Activated CD4-positive, alpha-beta memory T cell treated with anti-CD3 and anti-CD28 coated beads, Interleukin-2, amount 10 ng/mL, durations not matched to agents 7 days and 5 days (primary cell): Measurements from ENCODE around the gene NCS1. TPM values are rescaled to one million over a fixed set of nuclear protein-coding genes. Genes with fewer than 3 reads are reported as not detected.

Experiments
- CTCF ChIA-PET: fragments of 350-600 bp; sonication (Branson Sonifier 250); formaldehyde crosslinking; loops from one replicate; lab custom pipeline; 2021; ENCODE audit warnings: antibody characterized with exemption, inconsistent platforms; lab: Charles Lee
- POLR2A ChIA-PET: fragments of 350-600 bp; sonication (Branson Sonifier 250); formaldehyde crosslinking; loops from one replicate; lab custom pipeline; 2021; ENCODE audit warnings: antibody characterized with exemption; lab: Charles Lee
- DNase-seq: peaks from one replicate; pipeline ENCODE4 v3.0.0-alpha.2; 2020
- H3K27ac Mint-ChIP-seq: one replicate; pipeline ENCODE4 v1.8.0; 2021; ENCODE audit warnings: mild to moderate bottlenecking, mixed read lengths
- H3K27me3 Mint-ChIP-seq: one replicate; pipeline ENCODE4 v1.8.0; 2021; ENCODE audit warnings: mixed read lengths
- H3K36me3 Mint-ChIP-seq: one replicate; pipeline ENCODE4 v1.8.0; 2021; ENCODE audit warnings: low read depth, mixed read lengths
- H3K4me1 Mint-ChIP-seq: one replicate; pipeline ENCODE4 v1.8.0; 2021; ENCODE audit warnings: mixed read lengths
- H3K4me3 Mint-ChIP-seq: one replicate; pipeline ENCODE4 v1.8.0; 2021; ENCODE audit warnings: mild to moderate bottlenecking, mixed read lengths
- H3K9me3 Mint-ChIP-seq: one replicate; pipeline ENCODE4 v1.8.0; 2021; ENCODE audit warnings: mixed read lengths
- total RNA-seq, 2 experiments: library from RNA; stranded (reverse); gene quantifications; one replicate each; pipeline ENCODE4 v1.2.3, GENCODE V29; 2021

The NCS1 gene
- total RNA-seq, 2 experiments from 2014 or later, result 2.8 to 3.1 TPM

DNA sequence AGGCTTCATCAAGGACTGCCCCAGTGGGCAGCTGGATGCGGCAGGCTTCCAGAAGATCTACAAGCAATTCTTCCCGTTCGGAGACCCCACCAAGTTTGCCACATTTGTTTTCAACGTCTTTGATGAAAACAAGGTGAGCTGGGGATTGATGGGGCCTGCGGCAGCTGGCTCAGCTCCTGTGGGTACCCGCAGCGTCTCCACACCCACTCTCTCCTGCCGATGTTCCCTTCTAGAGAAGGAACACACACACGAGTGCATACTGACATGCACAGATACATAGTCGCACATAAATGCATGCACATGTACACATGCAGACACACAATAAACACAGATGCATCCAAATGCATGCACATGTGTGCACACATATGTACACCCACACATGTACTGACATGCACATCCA lies 45.6 kb downstream of the NCS1 start:
- Mint-ChIP-seq H3K4me1 (no peaks in the 10 kb centered on the region), H3K27me3 (no peaks in the 10 kb centered on the region)
- POLR2A ChIA-PET, result no interaction called here

DNA sequence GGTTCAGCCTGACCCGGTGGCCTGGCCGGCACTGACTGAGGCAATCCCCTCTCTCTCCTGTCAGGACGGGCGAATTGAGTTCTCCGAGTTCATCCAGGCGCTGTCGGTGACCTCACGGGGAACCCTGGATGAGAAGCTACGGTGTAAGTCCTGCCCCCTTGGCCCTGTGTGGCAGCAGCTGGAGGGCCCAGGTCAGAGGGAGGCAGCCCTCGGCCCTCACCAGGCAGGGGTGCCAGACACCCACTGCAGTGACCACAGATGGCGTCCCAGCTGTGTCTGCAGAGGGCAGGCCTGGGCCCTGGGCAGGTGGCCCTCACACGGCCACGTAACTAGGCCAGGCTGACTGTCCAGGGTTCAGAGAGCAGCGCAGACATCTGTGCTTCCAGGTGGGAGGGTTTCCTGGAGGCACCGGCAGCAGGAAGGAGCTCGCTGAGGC lies 47.5 kb downstream of the NCS1 start:
- CTCF ChIA-PET, result interaction anchor here (1.8 kb wide), 1 partner anchor 113 kb away, joined by 5 read pairs; no protein-coding TSS in a partner anchor

More for the DNA sequence above, 45.6 kb downstream of the NCS1 start:
- H3K36me3 Mint-ChIP-seq, result no peaks in the 10 kb centered on the region
- CTCF ChIA-PET, result interaction anchor here (1.8 kb wide), 1 partner anchor 111 kb away, joined by 5 read pairs; no protein-coding TSS in a partner anchor
- H3K27ac Mint-ChIP-seq, result no peak overlapping the region
- H3K9me3 Mint-ChIP-seq, result no peaks in the 10 kb centered on the region
- no peak for DNase-seq
- no peak overlapping the region for H3K4me3 Mint-ChIP-seq

DNA sequence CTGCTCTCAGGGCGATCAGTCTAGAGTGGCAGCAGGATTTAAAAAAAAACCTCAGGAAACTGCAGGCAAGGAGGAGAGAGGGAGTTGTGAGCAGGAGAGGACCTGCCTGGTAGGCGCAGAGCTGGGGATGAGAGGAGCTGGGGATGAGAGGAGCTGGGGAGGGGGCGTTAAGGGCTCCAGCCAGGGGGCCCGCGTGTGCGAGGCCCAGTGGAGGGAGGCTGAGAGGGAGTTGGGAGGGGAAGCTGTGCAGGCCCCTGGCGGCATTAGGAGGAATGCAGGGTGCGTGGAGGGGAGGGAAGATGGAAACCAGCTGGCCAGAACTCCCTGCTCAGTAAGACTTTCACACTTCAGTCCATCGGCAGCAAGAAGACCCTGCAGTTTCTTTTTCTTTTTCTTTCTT lies 48.1 kb downstream of the NCS1 start:
- no peaks in the 10 kb centered on the region for H3K27me3 Mint-ChIP-seq

More for the DNA sequence above, 47.5 kb downstream of the NCS1 start:
- Mint-ChIP-seq H3K4me3 (no peak overlapping the region), H3K36me3 (no peaks in the 10 kb centered on the region), H3K9me3 (no peaks in the 10 kb centered on the region), H3K27me3 (no peaks in the 10 kb centered on the region), H3K27ac (no peak overlapping the region), H3K4me1 (no peaks in the 10 kb centered on the region)
- POLR2A ChIA-PET, result no interaction called here
- no peak for DNase-seq

DNA sequence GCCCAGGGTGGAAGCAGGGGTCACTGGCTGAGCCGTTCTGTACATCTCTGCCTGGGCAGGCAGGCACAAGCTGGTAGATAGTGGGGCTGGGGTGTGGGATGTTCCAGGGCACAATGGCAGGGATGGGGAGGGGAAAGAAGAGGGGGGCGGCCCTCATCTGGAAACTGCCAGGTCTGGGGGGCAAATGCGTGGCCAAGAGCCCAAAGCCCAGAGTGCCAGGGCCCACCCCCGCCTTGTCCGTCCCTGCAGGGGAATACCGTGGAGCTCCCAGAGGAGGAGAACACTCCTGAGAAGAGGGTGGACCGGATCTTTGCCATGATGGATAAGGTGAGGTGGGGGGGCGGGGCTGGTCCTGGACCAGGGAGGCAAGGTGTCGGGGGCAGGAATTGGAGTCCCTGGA lies 50.6 kb downstream of the NCS1 start:
- Mint-ChIP-seq H3K27ac (no peak overlapping the region), H3K36me3 (peaks cover 2% of the 10 kb centered on the region), H3K9me3 (peaks cover 5% of the 10 kb centered on the region), H3K4me1 (no peaks in the 10 kb centered on the region), H3K4me3 (no peak overlapping the region), H3K27me3 (no peaks in the 10 kb centered on the region)
- ChIA-PET CTCF (no interaction called here), POLR2A (no interaction called here)
- no peak for DNase-seq

More for the DNA sequence above, 48.1 kb downstream of the NCS1 start:
- Mint-ChIP-seq H3K9me3 (no peaks in the 10 kb centered on the region), H3K4me3 (no peak overlapping the region), H3K36me3 (no peaks in the 10 kb centered on the region), H3K4me1 (no peaks in the 10 kb centered on the region), H3K27ac (no peak overlapping the region)
- CTCF ChIA-PET, result interaction anchor here (0.6 kb wide), 1 partner anchor 27 kb away, joined by 3 read pairs; no protein-coding TSS in a partner anchor
- DNase-seq, result no peak
- POLR2A ChIA-PET, result no interaction called here

DNA sequence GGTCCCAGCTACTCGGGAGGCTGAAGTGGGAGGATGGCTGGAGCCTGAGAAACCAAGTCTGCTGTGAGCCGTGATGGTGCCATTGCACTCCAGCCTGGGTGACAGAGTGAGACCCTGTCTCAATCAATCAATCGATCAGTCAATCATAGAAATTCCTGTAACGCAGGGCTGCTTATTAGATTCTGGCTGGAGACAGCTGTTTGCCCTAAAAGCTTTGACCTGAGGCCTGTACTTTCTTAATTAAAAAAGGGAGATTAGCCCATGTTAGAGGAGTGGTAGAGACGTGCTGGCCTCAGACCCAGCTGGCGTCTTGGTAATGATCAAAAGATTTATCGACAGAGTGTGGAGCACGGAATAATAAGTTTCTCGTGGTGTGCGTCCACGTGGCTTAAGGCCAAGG lies 52.9 kb downstream of the NCS1 start:
- POLR2A ChIA-PET, result no interaction called here
- peaks cover 5% of the 10 kb centered on the region for H3K36me3 Mint-ChIP-seq
- CTCF ChIA-PET, result no interaction called here
- no peak overlapping the region for H3K27ac Mint-ChIP-seq
- peaks cover 5% of the 10 kb centered on the region for H3K9me3 Mint-ChIP-seq
- no peaks in the 10 kb centered on the region for H3K4me1 Mint-ChIP-seq
- H3K4me3 Mint-ChIP-seq, result no peak overlapping the region
- no peak for DNase-seq
- no peaks in the 10 kb centered on the region for H3K27me3 Mint-ChIP-seq

DNA sequence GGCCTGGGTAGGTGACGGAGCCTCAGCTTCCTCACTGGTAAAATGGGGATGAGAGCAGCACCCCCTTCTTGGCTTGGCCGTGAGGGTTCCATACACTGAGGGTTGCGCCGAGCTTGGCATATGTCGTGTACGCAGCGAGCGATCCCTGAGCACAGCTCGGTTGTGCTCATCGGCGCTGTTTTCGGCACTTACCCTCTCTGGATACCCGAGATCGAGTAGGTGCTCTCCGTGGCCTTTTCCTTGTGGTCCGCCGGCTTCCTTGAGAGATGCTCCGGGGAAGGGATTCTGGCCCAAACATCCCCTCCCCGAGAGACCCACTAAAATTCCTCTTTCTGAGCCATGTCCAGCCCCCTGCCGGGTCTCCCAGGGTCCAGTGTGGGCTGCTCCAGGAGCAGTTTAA lies 53.4 kb downstream of the NCS1 start:
- POLR2A ChIA-PET, result no interaction called here
- H3K36me3 Mint-ChIP-seq, result peaks cover 5% of the 10 kb centered on the region
- no peaks in the 10 kb centered on the region for H3K27me3 Mint-ChIP-seq
- CTCF ChIA-PET, result no interaction called here
- DNase-seq, result no peak
- H3K4me1 Mint-ChIP-seq, result no peaks in the 10 kb centered on the region
- H3K27ac Mint-ChIP-seq, result no peak overlapping the region
- H3K9me3 Mint-ChIP-seq, result peaks cover 5% of the 10 kb centered on the region
- H3K4me3 Mint-ChIP-seq, result no peak overlapping the region

DNA sequence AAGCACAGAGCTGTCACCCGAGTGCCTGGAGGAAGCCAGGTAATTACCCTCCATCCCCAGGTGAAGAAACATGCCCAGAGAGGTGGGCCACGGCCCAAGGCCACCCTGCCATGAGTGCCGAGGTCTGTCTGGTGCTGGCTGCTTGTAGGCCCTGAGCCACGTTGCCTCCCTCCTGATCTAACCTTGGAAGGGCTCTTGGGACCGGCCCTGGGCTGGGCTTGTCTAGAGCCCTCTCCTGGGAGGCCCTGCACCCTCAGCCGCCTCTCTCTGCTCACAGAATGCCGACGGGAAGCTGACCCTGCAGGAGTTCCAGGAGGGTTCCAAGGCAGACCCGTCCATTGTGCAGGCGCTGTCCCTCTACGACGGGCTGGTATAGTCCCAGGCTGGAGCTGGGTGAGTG lies 53.9 kb downstream of the NCS1 start:
- Mint-ChIP-seq H3K36me3 (peaks cover 5% of the 10 kb centered on the region), H3K4me1 (no peaks in the 10 kb centered on the region), H3K9me3 (peaks cover 5% of the 10 kb centered on the region), H3K27me3 (no peaks in the 10 kb centered on the region), H3K27ac (no peak overlapping the region), H3K4me3 (no peak overlapping the region)
- POLR2A ChIA-PET, result no interaction called here
- DNase-seq, result no peak
- CTCF ChIA-PET, result interaction anchor here (0.8 kb wide), 1 partner anchor 14 kb away, joined by 3 read pairs; no protein-coding TSS in a partner anchor

DNA sequence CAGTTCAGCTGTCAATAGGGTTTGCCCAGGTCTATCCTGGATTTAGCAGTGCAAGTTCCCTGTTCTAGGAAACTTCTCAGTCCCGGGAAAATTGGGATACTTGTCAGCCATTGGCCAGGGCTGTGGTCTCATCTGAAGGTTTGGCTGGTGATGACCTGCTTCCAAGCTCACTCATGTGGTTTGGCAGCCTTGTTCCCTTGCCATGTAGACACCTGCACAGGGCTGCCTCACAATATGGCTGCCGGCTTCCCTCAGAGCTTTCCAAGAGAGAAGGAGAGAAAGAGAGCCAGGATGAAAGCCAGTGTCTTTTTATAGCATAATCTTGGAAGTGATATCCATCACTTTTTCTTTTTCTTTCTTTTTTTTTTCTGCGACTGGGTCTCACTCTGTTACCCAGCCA lies 55.6 kb downstream of the NCS1 start:
- H3K36me3 Mint-ChIP-seq, result peaks cover 5% of the 10 kb centered on the region
- DNase-seq, result no peak
- H3K27me3 Mint-ChIP-seq, result no peaks in the 10 kb centered on the region
- H3K9me3 Mint-ChIP-seq, result peaks cover 5% of the 10 kb centered on the region
- H3K27ac Mint-ChIP-seq, result no peak overlapping the region
- no peak overlapping the region for H3K4me3 Mint-ChIP-seq
- H3K4me1 Mint-ChIP-seq, result no peaks in the 10 kb centered on the region
- POLR2A ChIA-PET, result no interaction called here
- CTCF ChIA-PET, result no interaction called here

DNA sequence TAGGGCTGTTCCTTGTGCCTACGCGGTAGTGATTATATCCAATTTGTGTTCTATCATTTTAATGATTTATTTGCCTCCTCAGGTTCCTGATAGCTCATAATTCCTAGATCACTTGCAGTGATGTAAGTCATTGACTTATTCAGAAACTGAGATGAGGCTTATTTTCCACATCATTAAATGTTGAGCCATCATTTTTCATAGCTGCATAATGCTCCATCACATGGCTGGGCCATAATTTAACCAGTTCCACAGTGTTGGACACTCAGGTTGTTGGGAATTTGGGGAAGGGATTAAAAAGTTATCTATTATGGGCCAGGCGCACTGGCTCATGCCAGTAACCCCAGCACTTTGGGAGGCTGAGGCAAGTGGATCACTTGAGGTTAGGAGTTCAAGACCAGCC lies 57.6 kb downstream of the NCS1 start:
- POLR2A ChIA-PET, result interaction anchor here (1.1 kb wide), 1 partner anchor 102 kb away, joined by 4 read pairs; no protein-coding TSS in a partner anchor
- DNase-seq, result no peak
- H3K4me3 Mint-ChIP-seq, result no peak overlapping the region
- H3K36me3 Mint-ChIP-seq, result peaks cover 5% of the 10 kb centered on the region
- no peak overlapping the region for H3K27ac Mint-ChIP-seq
- peaks cover 5% of the 10 kb centered on the region for H3K9me3 Mint-ChIP-seq
- no peaks in the 10 kb centered on the region for H3K27me3 Mint-ChIP-seq
- CTCF ChIA-PET, result interaction anchor here (1.2 kb wide), 1 partner anchor 86 kb away, joined by 3 read pairs; no protein-coding TSS in a partner anchor
- H3K4me1 Mint-ChIP-seq, result no peaks in the 10 kb centered on the region

DNA sequence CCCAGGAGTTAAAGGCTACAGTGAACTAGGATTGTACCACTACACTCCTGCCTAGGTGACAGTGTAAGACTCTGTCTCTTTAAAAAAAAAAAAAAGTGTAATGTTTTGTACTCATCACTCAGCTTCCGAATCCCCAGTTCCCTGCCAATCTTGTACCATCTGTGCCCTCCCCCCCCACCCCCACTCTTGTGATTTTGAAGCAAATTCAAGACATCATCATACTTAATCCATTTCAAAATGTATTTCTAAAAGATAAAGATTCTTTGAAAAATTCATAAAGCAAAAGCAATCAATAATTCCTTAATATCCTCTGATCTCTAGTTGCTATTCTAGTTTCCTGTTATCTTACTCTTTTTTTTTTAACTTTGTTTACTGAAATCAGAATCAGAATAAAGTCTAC lies 58.4 kb downstream of the NCS1 start:
- no peak for DNase-seq
- Mint-ChIP-seq H3K27ac (no peak overlapping the region), H3K36me3 (peaks cover 5% of the 10 kb centered on the region)

DNA sequence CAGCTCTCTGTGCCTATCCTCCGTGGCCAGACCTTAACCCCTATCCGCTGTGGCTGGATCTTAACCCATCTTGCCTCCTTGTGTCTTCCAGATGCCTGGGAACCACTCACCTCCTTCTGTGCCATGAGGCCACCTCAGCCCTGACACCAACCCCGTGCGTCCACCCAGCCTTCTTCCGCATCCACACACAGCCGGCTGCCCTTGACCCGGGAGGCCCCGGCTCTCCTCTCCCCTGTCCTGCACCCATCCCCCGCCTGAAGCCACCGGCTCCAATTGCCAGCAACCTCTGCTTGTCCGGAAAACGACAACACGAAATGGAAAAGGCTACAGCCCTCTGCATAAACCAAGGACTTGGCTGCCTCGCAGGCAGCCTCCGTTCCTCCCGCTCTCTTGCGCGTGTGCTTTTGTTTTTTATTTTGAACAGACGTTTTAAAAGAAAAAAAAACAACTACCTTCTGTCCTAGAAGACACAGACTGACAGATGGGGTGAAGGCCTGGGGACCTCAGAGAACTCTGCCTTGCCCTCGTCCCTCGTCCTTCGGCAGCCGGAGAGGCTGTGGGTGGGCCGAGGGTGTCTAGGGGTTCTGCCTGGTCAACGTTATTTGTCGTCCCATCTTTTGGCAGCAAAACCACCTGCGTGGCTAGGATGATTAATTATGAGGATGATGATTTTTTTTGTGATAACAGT lies 60.8 kb downstream of the NCS1 start:
- Mint-ChIP-seq H3K9me3 (no peaks in the 10 kb centered on the region), H3K4me1 (peaks cover 7% of the 10 kb centered on the region), H3K27ac (no peak overlapping the region), H3K36me3 (peaks cover 3% of the 10 kb centered on the region), H3K4me3 (no peak overlapping the region), H3K27me3 (no peaks in the 10 kb centered on the region)
- DNase-seq, result no peak
- ChIA-PET POLR2A (no interaction called here), CTCF (interaction anchor here (1.2 to 1.3 kb wide), 2 partner anchors 126 kb away, joined by 3 to 4 read pairs; no protein-coding TSS in a partner anchor)

More for the DNA sequence above, 58.4 kb downstream of the NCS1 start:
- H3K4me1 Mint-ChIP-seq, result no peaks in the 10 kb centered on the region
- H3K4me3 Mint-ChIP-seq, result no peak overlapping the region
- POLR2A ChIA-PET, result no interaction called here
- no peaks in the 10 kb centered on the region for H3K27me3 Mint-ChIP-seq
- peaks cover 5% of the 10 kb centered on the region for H3K9me3 Mint-ChIP-seq
- CTCF ChIA-PET, result no interaction called here

DNA sequence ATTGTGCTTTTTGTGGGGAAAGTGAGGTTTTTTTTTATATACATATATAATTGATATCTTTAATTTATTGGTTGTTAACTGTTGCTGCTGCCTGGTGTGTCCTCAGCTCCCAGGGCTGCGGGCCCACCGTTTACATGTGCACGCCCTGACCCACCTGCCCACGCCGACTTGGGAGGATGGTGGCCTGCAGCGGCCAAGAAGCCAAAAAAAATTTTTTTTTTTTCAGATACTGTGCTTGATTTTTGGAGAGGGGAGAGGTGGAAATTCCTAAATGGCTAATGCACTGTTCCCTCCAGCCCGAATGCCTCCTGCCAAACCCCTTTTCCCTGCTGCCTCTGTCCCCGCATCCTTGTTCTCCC lies 61.4 kb downstream of the NCS1 start:
- H3K27ac Mint-ChIP-seq, result no peak overlapping the region
- CTCF ChIA-PET, result interaction anchor here (1.3 kb wide), 1 partner anchor 126 kb away, joined by 4 read pairs; no protein-coding TSS in a partner anchor
- H3K9me3 Mint-ChIP-seq, result no peaks in the 10 kb centered on the region
- H3K4me1 Mint-ChIP-seq, result peaks cover 10% of the 10 kb centered on the region
- POLR2A ChIA-PET, result no interaction called here
- no peaks in the 10 kb centered on the region for H3K27me3 Mint-ChIP-seq
- H3K4me3 Mint-ChIP-seq, result no peak overlapping the region
- DNase-seq, result no peak
- H3K36me3 Mint-ChIP-seq, result peaks cover 3% of the 10 kb centered on the region

DNA sequence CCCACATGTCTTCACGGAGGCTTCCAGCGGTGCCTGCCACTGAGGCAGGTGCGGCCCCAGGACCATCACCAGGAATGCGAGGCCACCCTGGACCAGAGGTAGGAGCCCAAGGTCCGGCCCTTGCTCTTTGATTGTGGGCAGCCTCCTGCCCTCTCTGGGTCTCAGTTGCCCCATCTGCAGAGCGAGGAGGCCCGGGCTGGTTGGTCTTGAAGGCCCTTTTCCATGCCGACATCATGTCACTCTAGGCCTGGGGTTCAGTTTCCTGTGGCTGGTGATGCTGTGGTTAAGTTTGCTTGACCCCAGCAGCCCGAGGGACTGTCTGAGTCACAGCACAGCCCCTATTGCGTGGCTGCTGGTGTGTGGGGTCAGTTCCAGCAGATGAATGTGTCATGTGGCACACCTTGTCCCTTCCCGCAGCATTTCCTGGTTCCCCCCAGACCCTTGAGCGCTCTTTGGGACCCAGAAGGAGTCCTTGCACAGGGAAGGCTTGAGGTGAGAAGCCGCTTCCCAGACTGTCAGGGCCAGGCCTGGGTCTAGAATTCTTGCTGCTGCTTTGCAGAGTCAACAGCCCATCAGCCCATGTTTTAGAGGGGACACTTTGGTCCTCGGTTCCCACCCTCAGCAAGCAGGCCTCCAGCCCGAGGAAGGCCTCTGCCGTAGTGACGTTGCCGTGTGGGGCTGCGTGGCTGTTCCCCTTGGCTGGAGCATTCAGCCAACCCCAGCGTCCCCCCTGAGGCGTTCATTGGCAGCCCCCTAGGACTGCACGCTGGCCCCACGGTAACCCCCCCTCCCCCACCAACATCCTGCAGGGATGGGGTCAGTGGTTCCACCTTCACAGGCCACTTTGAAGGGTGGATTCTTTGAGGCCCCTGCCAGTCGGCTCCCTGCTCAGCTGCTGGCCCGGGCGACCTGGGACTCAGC lies 62.4 kb downstream of the NCS1 start:
- no peak for DNase-seq
- CTCF ChIA-PET, result interaction anchor here (1.3 kb wide), 1 partner anchor 127 kb away, joined by 4 read pairs; no protein-coding TSS in a partner anchor
- H3K4me3 Mint-ChIP-seq, result no peak overlapping the region
- H3K27me3 Mint-ChIP-seq, result no peaks in the 10 kb centered on the region
- POLR2A ChIA-PET, result no interaction called here
- H3K36me3 Mint-ChIP-seq, result peaks cover 1% of the 10 kb centered on the region
- H3K4me1 Mint-ChIP-seq, result peaks cover 18% of the 10 kb centered on the region
- no peaks in the 10 kb centered on the region for H3K9me3 Mint-ChIP-seq
- no peak overlapping the region for H3K27ac Mint-ChIP-seq
